Neutrophil (primary cell): Measurements from ENCODE around the gene NUBP2.

ENCODE experiments used
- H3K27ac ChIP-seq: fragments of 200-600 bp; sonication (generic); 2 replicates; pipeline ENCODE4 v1.5.1; 2016; ENCODE audit warnings: mild to moderate bottlenecking, moderate library complexity
- H3K27me3 ChIP-seq: fragments of 200-600 bp; sonication (generic); 2 replicates; pipeline ENCODE4 v1.6.0; 2016; ENCODE audit warnings: mild to moderate bottlenecking
- H3K36me3 ChIP-seq: fragments of 200-600 bp; sonication (generic); 2 replicates; pipeline ENCODE4 v1.5.1; 2017
- H3K4me1 ChIP-seq, 2 experiments: fragments of 200-600 bp in 1 of 2; sonication (generic) in 1 of 2; 1 replicate in 1 of 2; 2 replicates in 1 of 2; pipeline versions ENCODE4 v1.5.1 to v1.6.1; 2013 to 2016; ENCODE audit warnings: low read depth in 1 of 2, low read length in 1 of 2, mild to moderate bottlenecking in 1 of 2, moderate library complexity in 1 of 2; ENCODE audit not compliant: control insufficient read depth in 1 of 2, insufficient read depth in 1 of 2
- H3K4me3 ChIP-seq, 2 experiments: fragments of 200-600 bp in 1 of 2; sonication (generic) in 1 of 2; 1 replicate in 1 of 2; 2 replicates in 1 of 2; pipeline ENCODE4 v1.5.1; 2013 to 2016; ENCODE audit warnings: low read depth in 1 of 2, low read length in 1 of 2, mild to moderate bottlenecking in 1 of 2, moderate library complexity in 1 of 2
- H3K9me3 ChIP-seq: fragments of 200-600 bp; sonication (generic); 2 replicates; pipeline ENCODE4 v1.5.1; 2016
- CTCF ChIP-seq: fragments of 200-600 bp; sonication (generic); IDR thresholded peaks from 2 replicates; pipeline ENCODE4 v1.5.1; 2016; ENCODE audit warnings: antibody characterized with exemption

The NUBP2 gene

GRCh38 chr16:1754204-1754603, 28.6 kb upstream of the NUBP2 start:
- H3K4me1 ChIP-seq = no peaks in the 10 kb centered on the region
- no peak overlapping the region for H3K4me3 ChIP-seq
- H3K9me3 ChIP-seq = no peaks in the 10 kb centered on the region
- H3K36me3 ChIP-seq = peaks cover 69% of the 10 kb centered on the region
- no peak for TF ChIP-seq CTCF
- H3K27me3 ChIP-seq = no peaks in the 10 kb centered on the region
- no peak overlapping the region for H3K27ac ChIP-seq

DNA sequence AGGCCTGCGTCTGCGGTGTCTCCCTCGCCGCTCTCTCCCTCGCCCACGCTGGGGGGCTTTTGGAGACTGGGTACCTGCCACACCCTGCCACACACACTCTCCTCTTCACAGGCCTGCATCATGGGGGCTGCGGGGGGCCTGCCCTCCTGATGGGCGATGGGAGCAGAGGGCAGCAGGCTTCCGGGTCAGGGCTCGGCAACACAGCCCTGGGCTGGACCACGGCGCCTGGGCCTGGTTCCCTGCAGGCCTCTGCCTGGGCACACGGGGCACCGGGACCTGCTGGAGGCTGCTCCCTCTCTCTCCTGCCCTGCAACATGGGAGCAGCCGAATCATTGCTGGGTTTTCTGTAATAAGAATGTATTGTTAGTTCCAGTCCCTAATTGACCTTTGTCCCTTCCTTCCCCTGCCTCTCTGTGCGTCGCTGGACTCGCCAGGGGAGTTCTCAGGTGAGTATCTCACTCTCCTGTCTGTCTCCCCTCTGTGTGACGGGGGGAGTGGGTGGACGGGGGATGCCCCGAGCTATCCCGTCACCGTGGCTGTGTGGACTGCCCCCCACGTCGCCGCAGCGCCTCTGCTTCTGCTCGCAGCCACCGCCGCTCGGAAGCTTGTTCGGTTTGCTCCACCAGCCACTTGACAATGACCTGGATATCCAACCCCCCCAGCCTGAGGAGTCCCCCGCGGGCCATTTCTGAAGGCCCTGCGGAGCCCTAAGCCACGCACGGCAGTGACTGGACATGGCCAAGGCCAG, 24.9 kb upstream of the NUBP2 start:
- peaks cover 73% of the 10 kb centered on the region for H3K36me3 ChIP-seq
- no peaks in the 10 kb centered on the region for H3K27me3 ChIP-seq
- no peaks in the 10 kb centered on the region for H3K4me1 ChIP-seq
- no peak overlapping the region for H3K27ac ChIP-seq
- H3K4me3 ChIP-seq = no peak overlapping the region
- H3K9me3 ChIP-seq = no peaks in the 10 kb centered on the region
- TF ChIP-seq CTCF = no peak

- no peaks in the 10 kb centered on the region for H3K9me3 ChIP-seq
- peaks cover 78% of the 10 kb centered on the region for H3K36me3 ChIP-seq
- TF ChIP-seq CTCF = no peak
- no peak overlapping the region for H3K4me3 ChIP-seq
- no peak overlapping the region for H3K27ac ChIP-seq
- no peaks in the 10 kb centered on the region for H3K27me3 ChIP-seq
- H3K4me1 ChIP-seq = no peaks in the 10 kb centered on the region
Measured at GRCh38 chr16:1758923-1759322, 23.8 kb upstream of the NUBP2 start.

GRCh38 chr16:1759511-1759910, 23.2 kb upstream of the NUBP2 start:
- peaks cover 80% of the 10 kb centered on the region for H3K36me3 ChIP-seq
- H3K27ac ChIP-seq = no peak overlapping the region
- no peaks in the 10 kb centered on the region for H3K27me3 ChIP-seq
- H3K9me3 ChIP-seq = no peaks in the 10 kb centered on the region
- H3K4me1 ChIP-seq = no peaks in the 10 kb centered on the region
- no peak for TF ChIP-seq CTCF
- no peak overlapping the region for H3K4me3 ChIP-seq

DNA sequence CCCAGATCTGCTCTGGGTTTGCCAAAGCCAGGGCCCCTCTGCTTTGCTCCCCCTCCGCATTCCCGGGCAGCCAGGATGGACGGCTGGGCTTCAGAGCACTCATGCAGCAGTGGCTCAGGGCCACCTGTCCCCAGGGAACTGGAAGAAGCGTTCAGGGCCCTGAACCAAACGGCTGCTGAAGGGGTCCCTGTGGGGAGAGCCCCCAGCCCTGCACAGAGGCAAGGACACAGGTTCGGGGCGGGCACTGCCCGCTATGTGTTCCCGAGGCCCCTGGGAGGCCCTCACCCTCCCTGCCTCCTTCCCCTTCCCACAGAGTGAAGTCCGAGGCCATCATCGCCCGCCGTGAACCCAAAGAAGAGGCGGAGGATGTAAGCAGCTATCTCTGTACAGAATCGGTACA, 21.8 kb upstream of the NUBP2 start:
- H3K9me3 ChIP-seq = no peaks in the 10 kb centered on the region
- TF ChIP-seq CTCF = no peak
- H3K4me1 ChIP-seq = no peaks in the 10 kb centered on the region
- H3K27me3 ChIP-seq = no peaks in the 10 kb centered on the region
- H3K27ac ChIP-seq = no peak overlapping the region
- H3K36me3 ChIP-seq = peaks cover 94% of the 10 kb centered on the region
- H3K4me3 ChIP-seq = no peak overlapping the region
